ENCODE results near the gene CHGA.

DNA sequence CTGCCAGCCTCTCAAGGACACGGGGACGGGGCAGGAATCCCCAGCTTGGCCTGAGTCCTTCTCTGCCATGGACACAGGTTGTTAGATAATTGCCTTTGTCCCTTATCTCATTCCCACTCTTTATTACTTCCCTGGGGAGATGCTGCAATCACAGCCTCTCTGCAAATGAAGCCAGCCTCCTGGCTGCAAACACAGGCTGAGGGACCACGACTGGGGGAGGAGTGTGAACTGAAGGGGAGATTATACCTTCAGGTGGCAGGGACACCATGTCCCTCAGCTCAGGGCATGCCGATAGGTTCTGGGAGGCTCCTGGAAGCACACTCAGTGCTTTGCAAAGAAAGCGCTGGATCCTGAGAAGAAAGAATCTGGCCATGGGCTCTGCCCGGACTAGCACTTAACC, 16.1 kb upstream of the CHGA start:
- TF ChIP-seq, protein P1, sequence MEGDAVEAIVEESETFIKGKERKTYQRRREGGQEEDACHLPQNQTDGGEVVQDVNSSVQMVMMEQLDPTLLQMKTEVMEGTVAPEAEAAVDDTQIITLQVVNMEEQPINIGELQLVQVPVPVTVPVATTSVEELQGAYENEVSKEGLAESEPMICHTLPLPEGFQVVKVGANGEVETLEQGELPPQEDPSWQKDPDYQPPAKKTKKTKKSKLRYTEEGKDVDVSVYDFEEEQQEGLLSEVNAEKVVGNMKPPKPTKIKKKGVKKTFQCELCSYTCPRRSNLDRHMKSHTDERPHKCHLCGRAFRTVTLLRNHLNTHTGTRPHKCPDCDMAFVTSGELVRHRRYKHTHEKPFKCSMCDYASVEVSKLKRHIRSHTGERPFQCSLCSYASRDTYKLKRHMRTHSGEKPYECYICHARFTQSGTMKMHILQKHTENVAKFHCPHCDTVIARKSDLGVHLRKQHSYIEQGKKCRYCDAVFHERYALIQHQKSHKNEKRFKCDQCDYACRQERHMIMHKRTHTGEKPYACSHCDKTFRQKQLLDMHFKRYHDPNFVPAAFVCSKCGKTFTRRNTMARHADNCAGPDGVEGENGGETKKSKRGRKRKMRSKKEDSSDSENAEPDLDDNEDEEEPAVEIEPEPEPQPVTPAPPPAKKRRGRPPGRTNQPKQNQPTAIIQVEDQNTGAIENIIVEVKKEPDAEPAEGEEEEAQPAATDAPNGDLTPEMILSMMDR (IDR thresholded peaks at IDR 0.05): no peak
- TF ChIP-seq POLR2A (IDR thresholded peaks at IDR 0.05): no peak

Data from heart left ventricle (tissue), 13 donors.